CD8-positive, alpha-beta memory T cell (primary cell): Measurements from ENCODE around the gene PIGL. TPM values are rescaled to one million over a fixed set of nuclear protein-coding genes. Genes with fewer than 3 reads are reported as not detected.
A peak's percentile ranks its signal among the peaks of the same experiment; 100 is the strongest.
"Not testable (repeated sequence)": the region's sequence is repeated elsewhere in the genome, so short reads cannot be mapped to it uniquely, and the experiment has no call there.

Experiments used
- CTCF ChIA-PET: fragments of 350-600 bp; sonication (Branson Sonifier 250); formaldehyde crosslinking; loops from one replicate; lab custom pipeline; 2021; ENCODE audit warnings: antibody characterized with exemption; lab: Charles Lee
- POLR2A ChIA-PET: fragments of 350-600 bp; sonication (Branson Sonifier 250); formaldehyde crosslinking; loops from one replicate; lab custom pipeline; 2021; ENCODE audit warnings: antibody characterized with exemption; lab: Charles Lee
- DNase-seq, 5 donors: peaks; one replicate each; pipeline versions ENCODE4 v3.0.0 to v3.0.0-alpha.2; 2020 to 2022; ENCODE audit warnings: mixed read lengths in 1 of 5
- H3K27ac ChIP-seq: one replicate; pipeline ENCODE4 v1.7.0; 2013; ENCODE audit warnings: low read depth, mild to moderate bottlenecking, low read length, moderate library complexity
- H3K27me3 ChIP-seq: 2 replicates; pipeline ENCODE4 v1.7.0; 2013; ENCODE audit warnings: low read length, mild to moderate bottlenecking; ENCODE audit not compliant: insufficient read depth, poor library complexity, severe bottlenecking
- H3K36me3 ChIP-seq: 2 replicates; pipeline ENCODE4 v1.7.0; 2013; ENCODE audit warnings: mild to moderate bottlenecking, low read length, moderate library complexity; ENCODE audit not compliant: insufficient read depth
- H3K4me1 ChIP-seq: 2 replicates; pipeline ENCODE4 v1.7.0; 2013; ENCODE audit warnings: mild to moderate bottlenecking, low read length, moderate library complexity; ENCODE audit not compliant: insufficient read depth
- H3K4me3 ChIP-seq: 2 replicates; pipeline ENCODE4 v1.7.0; 2013; ENCODE audit warnings: mild to moderate bottlenecking, low read length
- H3K9me3 ChIP-seq: 2 replicates; pipeline ENCODE4 v1.7.0; 2013; ENCODE audit warnings: mild to moderate bottlenecking, low read length
- H3K27ac Mint-ChIP-seq, 8 donors: one replicate each; pipeline ENCODE4 v1.8.0; 2020 to 2021; ENCODE audit warnings: mixed read lengths in 8 of 8, mild to moderate bottlenecking in 6 of 8, inconsistent platforms in 3 of 8, moderate library complexity in 3 of 8
- H3K27me3 Mint-ChIP-seq, 2 donors: one replicate each; pipeline ENCODE4 v1.8.0; 2020 to 2021; ENCODE audit warnings: mixed read lengths in 2 of 2, mild to moderate bottlenecking in 1 of 2, moderate library complexity in 1 of 2
- H3K36me3 Mint-ChIP-seq, 3 donors: one replicate each; pipeline ENCODE4 v1.8.0; 2020 to 2021; ENCODE audit warnings: mixed read lengths in 3 of 3, inconsistent platforms in 1 of 3, mild to moderate bottlenecking in 1 of 3
- H3K4me1 Mint-ChIP-seq, 3 donors: one replicate each; pipeline ENCODE4 v1.8.0; 2020 to 2021; ENCODE audit warnings: mixed read lengths in 3 of 3, inconsistent platforms in 1 of 3, mild to moderate bottlenecking in 1 of 3
- H3K4me3 Mint-ChIP-seq, 7 donors: one replicate each; pipeline ENCODE4 v1.8.0; 2020 to 2021; ENCODE audit warnings: mixed read lengths in 7 of 7, mild to moderate bottlenecking in 6 of 7, moderate library complexity in 4 of 7, inconsistent platforms in 2 of 7
- H3K9me3 Mint-ChIP-seq, 5 donors: one replicate each; pipeline ENCODE4 v1.8.0; 2020 to 2022; ENCODE audit warnings: mixed read lengths in 5 of 5, mild to moderate bottlenecking in 3 of 5, moderate library complexity in 2 of 5, inconsistent platforms in 1 of 5
- polyA plus RNA-seq: library from polyadenylated mRNA; unstranded; fragments of 300-500 nt; fragmentation: Illumina TruSeq; gene quantifications from one replicate; pipeline ENCODE4 v1.2.3, GENCODE V29; 2021
- total RNA-seq, 2 experiments: library from RNA; stranded (reverse); gene quantifications; one replicate each; pipeline ENCODE4 v1.2.3, GENCODE V29; 2021

PIGL gene
- total and polyA plus RNA-seq, 3 experiments from 2014 or later = 12.9 to 27.1 (median 26.3) TPM

GRCh38 chr17:16222406-16222805, 5.4 kb downstream of the PIGL start:
- Mint-ChIP-seq H3K4me1 (peaks cover 27 to 47% (median 31%) of the 10 kb centered on the region in 3 donors), H3K36me3 (peaks cover 0 to 28% (median 0%) of the 10 kb centered on the region in 3 donors), H3K27ac (no peak overlapping the region), H3K9me3 (no peaks in the 10 kb centered on the region), H3K27me3 (no peaks in the 10 kb centered on the region), H3K4me3 (no peak overlapping the region)
- Histone ChIP-seq H3K9me3 (no peaks in the 10 kb centered on the region), H3K27ac (no peak overlapping the region), H3K4me1 (peaks cover 8% of the 10 kb centered on the region), H3K36me3 (no peaks in the 10 kb centered on the region), H3K4me3 (no peak overlapping the region), H3K27me3 (no peaks in the 10 kb centered on the region)
- CTCF ChIA-PET = interaction anchor here (0.6 to 1.8 kb wide), 3 partner anchors 8 to 142 kb away, joined by 3 to 6 read pairs (median 4); partner anchors contain the start of gene CENPV
- no peak for DNase-seq
- POLR2A ChIA-PET = interaction anchor here (0.6 kb wide), 1 partner anchor 24 kb away, joined by 4 read pairs; no protein-coding TSS in a partner anchor

GRCh38 chr17:16229912-16230561, 13.0 kb downstream of the PIGL start:
- H3K36me3 ChIP-seq, H3K4me3 ChIP-seq, H3K9me3 Mint-ChIP-seq, H3K27me3 Mint-ChIP-seq, H3K27me3 ChIP-seq, H3K27ac ChIP-seq, H3K9me3 ChIP-seq, DNase-seq: not testable (repeated sequence)
- H3K27ac Mint-ChIP-seq = peak overlapping the region in 7 of 8 donors; percentile 19 to 81 (median 67)
- H3K4me3 Mint-ChIP-seq = peak overlapping the region; percentile 7 to 74 (median 55)
- peaks cover 20 to 42% (median 24%) of the 10 kb centered on the region in 3 donors for H3K4me1 Mint-ChIP-seq
- ChIA-PET CTCF (interaction anchor here (0.6 to 1.1 kb wide), 4 partner anchors 8 to 1266 kb away, joined by 3 to 4 read pairs (median 4); partner anchors contain the start of gene PIGL), POLR2A (interaction anchor here (1.0 kb wide), 1 partner anchor 11 kb away, joined by 3 read pairs; no protein-coding TSS in a partner anchor)
- peaks cover 13% of the 10 kb centered on the region for H3K4me1 ChIP-seq
- peaks cover 0 to 28% (median 8%) of the 10 kb centered on the region in 3 donors for H3K36me3 Mint-ChIP-seq

GRCh38 chr17:16232391-16232790, 15.4 kb downstream of the PIGL start:
- POLR2A ChIA-PET = no interaction called here
- peaks cover 0 to 1% (median 0%) of the 10 kb centered on the region in 5 donors for H3K9me3 Mint-ChIP-seq
- Histone ChIP-seq H3K27me3 (no peaks in the 10 kb centered on the region), H3K9me3 (no peaks in the 10 kb centered on the region), H3K4me3 (no peak overlapping the region), H3K36me3 (no peaks in the 10 kb centered on the region), H3K27ac (no peak overlapping the region), H3K4me1 (peaks cover 13% of the 10 kb centered on the region)
- peaks cover 13 to 23% (median 18%) of the 10 kb centered on the region in 3 donors for H3K4me1 Mint-ChIP-seq
- CTCF ChIA-PET = no interaction called here
- no peaks in the 10 kb centered on the region for H3K27me3 Mint-ChIP-seq
- DNase-seq = no peak
- no peak overlapping the region for H3K4me3 Mint-ChIP-seq
- peak overlapping the region in 1 of 8 donors; percentile 20 for H3K27ac Mint-ChIP-seq
- peaks cover 0 to 31% (median 11%) of the 10 kb centered on the region in 3 donors for H3K36me3 Mint-ChIP-seq

GRCh38 chr17:16239931-16240330, 22.9 kb downstream of the PIGL start:
- Histone ChIP-seq H3K4me3 (no peak overlapping the region), H3K36me3 (no peaks in the 10 kb centered on the region), H3K27me3 (no peaks in the 10 kb centered on the region), H3K4me1 (no peaks in the 10 kb centered on the region), H3K9me3 (no peaks in the 10 kb centered on the region), H3K27ac (no peak overlapping the region)
- H3K27me3 Mint-ChIP-seq = no peaks in the 10 kb centered on the region
- no peak overlapping the region for H3K4me3 Mint-ChIP-seq
- no peaks in the 10 kb centered on the region for H3K9me3 Mint-ChIP-seq
- H3K4me1 Mint-ChIP-seq = peaks cover 3 to 20% (median 16%) of the 10 kb centered on the region in 3 donors
- no peak overlapping the region for H3K27ac Mint-ChIP-seq
- DNase-seq = no peak
- H3K36me3 Mint-ChIP-seq = peaks cover 0 to 33% (median 10%) of the 10 kb centered on the region in 3 donors
- ChIA-PET POLR2A (no interaction called here), CTCF (no interaction called here)

GRCh38 chr17:16241906-16242399, 24.9 kb downstream of the PIGL start:
- Mint-ChIP-seq H3K4me3 (no peak overlapping the region), H3K27me3 (no peaks in the 10 kb centered on the region), H3K4me1 (peaks cover 4 to 20% (median 12%) of the 10 kb centered on the region in 3 donors), H3K27ac (peak overlapping the region in 1 of 8 donors; percentile 47), H3K9me3 (no peaks in the 10 kb centered on the region), H3K36me3 (peaks cover 0 to 21% (median 8%) of the 10 kb centered on the region in 3 donors)
- H3K9me3 ChIP-seq = no peaks in the 10 kb centered on the region
- no peak overlapping the region for H3K27ac ChIP-seq
- H3K4me1 ChIP-seq = no peaks in the 10 kb centered on the region
- ChIA-PET POLR2A (interaction anchor here (0.7 kb wide), 1 partner anchor 45 kb away, joined by 7 read pairs; no protein-coding TSS in a partner anchor), CTCF (no interaction called here)
- H3K36me3 ChIP-seq = no peaks in the 10 kb centered on the region
- DNase-seq = no peak
- H3K27me3 ChIP-seq = no peaks in the 10 kb centered on the region
- no peak overlapping the region for H3K4me3 ChIP-seq

- H3K9me3 ChIP-seq = no peaks in the 10 kb centered on the region
- Mint-ChIP-seq H3K4me3 (no peak overlapping the region), H3K27me3 (no peaks in the 10 kb centered on the region), H3K9me3 (no peaks in the 10 kb centered on the region), H3K4me1 (peaks cover 6 to 20% (median 14%) of the 10 kb centered on the region in 3 donors), H3K36me3 (peaks cover 0 to 27% (median 12%) of the 10 kb centered on the region in 3 donors), H3K27ac (peak overlapping the region in 3 of 8 donors; percentile 23 to 47 (median 26))
- ChIA-PET CTCF (no interaction called here), POLR2A (no interaction called here)
- no peaks in the 10 kb centered on the region for H3K27me3 ChIP-seq
- no peaks in the 10 kb centered on the region for H3K36me3 ChIP-seq
- DNase-seq = no peak
- H3K4me1 ChIP-seq = no peaks in the 10 kb centered on the region
- no peak overlapping the region for H3K27ac ChIP-seq
- no peak overlapping the region for H3K4me3 ChIP-seq
Observed at GRCh38 chr17:16243385-16243784, 26.4 kb downstream of the PIGL start.

GRCh38 chr17:16243801-16244567, 27.0 kb downstream of the PIGL start:
- no peaks in the 10 kb centered on the region for H3K27me3 ChIP-seq
- H3K9me3 Mint-ChIP-seq = no peaks in the 10 kb centered on the region
- no peak for DNase-seq
- H3K4me1 Mint-ChIP-seq = peaks cover 6 to 20% (median 18%) of the 10 kb centered on the region in 3 donors
- H3K27ac Mint-ChIP-seq = peak overlapping the region in 2 of 8 donors; percentile 23 to 47
- POLR2A ChIA-PET = no interaction called here
- no peaks in the 10 kb centered on the region for H3K4me1 ChIP-seq
- no peaks in the 10 kb centered on the region for H3K9me3 ChIP-seq
- no peak overlapping the region for H3K27ac ChIP-seq
- H3K36me3 ChIP-seq = no peaks in the 10 kb centered on the region
- H3K4me3 Mint-ChIP-seq = no peak overlapping the region
- H3K4me3 ChIP-seq = no peak overlapping the region
- H3K27me3 Mint-ChIP-seq = no peaks in the 10 kb centered on the region
- CTCF ChIA-PET = no interaction called here
- peaks cover 0 to 31% (median 16%) of the 10 kb centered on the region in 3 donors for H3K36me3 Mint-ChIP-seq
